ENCODE results near the gene PEX5L.
"Not testable (repeated sequence)": the region's sequence is repeated elsewhere in the genome, so short reads cannot be mapped to it uniquely, and the experiment has no call there.

Gene PEX5L, protein sequence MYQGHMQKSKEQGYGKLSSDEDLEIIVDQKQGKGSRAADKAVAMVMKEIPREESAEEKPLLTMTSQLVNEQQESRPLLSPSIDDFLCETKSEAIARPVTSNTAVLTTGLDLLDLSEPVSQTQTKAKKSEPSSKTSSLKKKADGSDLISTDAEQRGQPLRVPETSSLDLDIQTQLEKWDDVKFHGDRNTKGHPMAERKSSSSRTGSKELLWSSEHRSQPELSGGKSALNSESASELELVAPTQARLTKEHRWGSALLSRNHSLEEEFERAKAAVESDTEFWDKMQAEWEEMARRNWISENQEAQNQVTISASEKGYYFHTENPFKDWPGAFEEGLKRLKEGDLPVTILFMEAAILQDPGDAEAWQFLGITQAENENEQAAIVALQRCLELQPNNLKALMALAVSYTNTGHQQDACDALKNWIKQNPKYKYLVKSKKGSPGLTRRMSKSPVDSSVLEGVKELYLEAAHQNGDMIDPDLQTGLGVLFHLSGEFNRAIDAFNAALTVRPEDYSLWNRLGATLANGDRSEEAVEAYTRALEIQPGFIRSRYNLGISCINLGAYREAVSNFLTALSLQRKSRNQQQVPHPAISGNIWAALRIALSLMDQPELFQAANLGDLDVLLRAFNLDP

DNA sequence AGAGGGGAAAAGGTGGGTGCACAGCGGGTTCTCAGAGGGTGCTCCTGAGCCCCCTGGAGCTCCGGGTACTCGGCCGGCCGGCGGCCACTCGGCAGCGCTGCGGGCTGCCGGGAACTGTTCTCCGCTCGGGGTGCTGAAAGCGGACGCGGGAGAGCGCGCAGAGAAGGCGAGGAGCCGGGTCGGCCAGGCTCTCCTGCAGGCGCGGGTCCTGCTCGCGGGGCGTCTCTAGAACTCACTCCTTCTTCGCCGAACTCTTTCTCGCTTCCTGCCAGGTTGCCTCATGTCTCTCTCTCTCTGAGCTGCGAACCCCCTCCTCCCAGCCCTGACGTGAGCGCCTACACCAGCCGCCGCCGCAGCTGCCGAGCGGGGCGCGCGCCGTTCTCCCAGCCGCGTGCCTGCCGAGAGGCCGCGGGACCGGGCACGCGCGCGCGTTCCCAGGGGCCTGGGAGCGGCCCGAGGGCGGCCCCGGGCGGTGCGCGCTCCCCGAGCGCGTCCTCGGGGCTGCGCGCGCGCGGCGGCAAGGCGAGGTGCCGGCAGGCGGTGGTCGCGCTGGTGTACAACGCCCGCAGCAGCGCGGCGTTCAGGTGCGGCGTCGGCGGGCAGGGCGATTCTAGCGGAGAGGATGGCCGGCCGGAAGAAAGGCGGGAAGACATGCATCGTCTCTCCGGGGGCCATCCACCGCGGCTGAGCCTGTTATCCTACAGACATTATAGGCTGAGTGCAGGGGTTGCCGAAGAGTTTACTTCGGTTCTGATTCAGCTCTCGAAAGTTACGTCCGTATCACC, at the start of gene PEX5L:
Gene PEX5L, minus strand, starts transcription at position 267 of the 785 bp plus-strand sequence. CDS start 338 bp downstream, outside the sequence.
- FAIRE-seq, result no peak

DNA sequence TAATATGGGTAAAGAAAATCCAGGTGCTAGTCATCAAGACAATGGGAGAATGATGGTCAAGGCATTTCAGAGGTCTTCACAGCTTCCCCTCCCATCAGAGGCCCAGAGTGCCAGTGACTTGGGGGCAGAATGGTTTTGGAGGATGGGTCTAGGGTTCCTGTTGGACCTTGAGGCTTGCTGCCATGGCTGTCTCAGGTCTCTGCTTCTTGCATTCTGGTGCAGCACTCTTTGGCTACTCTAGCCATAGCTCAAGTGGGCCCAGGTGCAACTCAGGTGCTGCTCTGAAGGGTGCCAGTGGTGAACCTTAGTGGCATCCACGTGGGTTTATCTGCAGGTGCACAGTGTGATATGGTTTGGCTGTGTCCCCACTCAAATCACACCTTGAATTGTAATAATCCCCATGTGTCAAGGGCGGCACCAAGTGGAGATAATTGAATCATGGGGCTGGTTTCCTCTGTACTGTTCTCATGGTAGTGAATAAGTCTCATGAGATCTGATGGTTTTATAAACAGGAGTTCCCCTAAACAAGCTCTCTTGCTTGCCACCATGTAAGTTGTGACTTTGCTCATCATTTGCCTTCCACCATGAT, 48.5 kb upstream of the PEX5L start:
- FAIRE-seq, result no peak

DNA sequence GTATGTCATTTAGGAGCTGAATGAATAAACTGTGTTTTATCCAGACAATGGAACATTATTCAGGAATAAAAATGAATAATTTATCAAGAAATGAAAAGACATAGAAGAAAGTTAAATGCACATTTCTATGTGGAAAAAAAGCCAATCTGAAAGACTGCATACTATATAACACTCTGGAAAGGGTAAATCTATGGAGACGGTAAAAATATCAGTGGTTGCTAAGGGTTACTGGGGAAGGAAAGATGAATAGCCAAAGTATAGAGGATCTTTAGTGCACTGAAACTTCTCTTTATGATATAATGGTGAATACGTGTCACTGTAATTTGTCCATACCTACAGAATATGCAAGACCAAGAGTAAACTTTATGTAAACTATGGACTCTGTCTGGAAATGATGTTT, 46.0 kb upstream of the PEX5L start:
- FAIRE-seq, result no peak

DNA sequence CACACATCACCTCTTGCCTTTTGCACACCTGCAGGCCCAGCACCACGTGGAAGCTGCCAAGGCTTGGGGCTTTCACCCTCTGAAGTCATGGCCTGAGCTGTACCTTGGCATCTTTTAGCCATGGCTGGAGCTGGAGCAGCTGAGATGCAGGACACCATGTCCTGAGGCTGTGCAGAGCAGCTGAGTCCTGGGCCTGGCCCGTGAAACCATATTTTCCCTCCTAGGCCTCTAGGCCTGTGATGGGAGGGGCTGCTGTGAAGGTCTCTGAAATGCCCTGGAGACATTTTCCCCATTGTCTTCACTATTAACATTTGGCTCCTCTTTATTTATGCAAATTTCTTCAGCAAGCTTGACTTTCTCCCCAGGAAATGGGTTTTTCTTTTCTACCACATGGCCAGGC, 41.9 kb upstream of the PEX5L start:
- FAIRE-seq, result no peak

DNA sequence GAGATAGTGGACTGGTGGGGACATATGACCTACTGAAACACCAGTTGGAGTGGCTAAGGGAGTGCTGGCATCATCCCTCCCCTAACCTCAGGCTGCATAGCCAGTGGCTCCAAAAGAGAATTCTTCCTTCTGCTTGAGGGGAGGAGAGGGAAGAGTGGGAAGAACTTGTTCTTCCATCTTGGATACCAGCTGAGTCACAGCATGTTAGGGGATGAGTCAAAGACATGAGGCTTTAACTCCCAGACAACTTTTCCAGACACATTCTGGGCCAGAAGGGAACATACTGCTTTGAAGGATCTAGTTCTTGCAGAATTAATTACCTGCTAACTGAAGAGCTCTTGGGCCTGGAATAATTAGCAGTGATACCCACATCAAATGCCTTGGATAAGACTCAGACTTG, 36.8 kb upstream of the PEX5L start:
- no peak for FAIRE-seq

DNA sequence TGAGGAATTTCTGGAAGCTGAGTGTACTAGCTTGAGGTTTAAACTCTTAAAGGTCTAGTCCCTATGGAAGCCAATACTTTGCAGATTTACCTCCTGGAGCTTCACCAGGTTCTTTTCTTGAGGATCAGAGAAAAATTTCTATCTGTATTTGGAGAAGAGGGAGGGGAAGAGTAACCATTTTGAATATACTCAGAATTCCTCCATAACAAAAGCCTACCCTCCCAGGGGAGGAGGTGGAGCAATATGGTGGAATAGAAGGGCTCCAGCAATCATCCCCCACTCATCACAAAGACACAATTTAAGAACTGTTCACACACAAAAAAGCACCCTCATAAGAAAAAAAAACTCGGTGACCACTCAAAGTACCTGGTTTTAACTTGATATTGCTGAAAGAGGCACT, 36.0 kb upstream of the PEX5L start:
- no peak for FAIRE-seq

DNA sequence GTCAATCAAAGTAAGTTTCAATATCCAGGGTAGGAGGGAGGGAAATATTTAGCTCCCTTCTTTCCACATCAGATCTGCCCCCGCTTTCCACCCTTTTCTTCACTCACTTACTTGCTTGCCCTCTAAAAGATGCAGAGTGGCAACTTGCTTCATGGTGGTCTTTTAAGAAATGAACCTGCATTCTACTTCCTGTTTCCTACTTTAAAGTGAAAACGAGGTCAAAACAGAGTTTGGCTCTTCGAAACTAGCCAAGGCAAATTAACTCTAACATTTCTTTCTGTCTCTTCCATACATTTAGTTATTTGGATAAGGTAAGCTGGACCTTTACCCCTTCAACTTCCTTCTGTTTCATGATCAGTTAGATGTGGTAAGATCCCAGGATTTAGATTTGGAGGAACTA, 34.2 kb upstream of the PEX5L start:
- FAIRE-seq, result no peak

DNA sequence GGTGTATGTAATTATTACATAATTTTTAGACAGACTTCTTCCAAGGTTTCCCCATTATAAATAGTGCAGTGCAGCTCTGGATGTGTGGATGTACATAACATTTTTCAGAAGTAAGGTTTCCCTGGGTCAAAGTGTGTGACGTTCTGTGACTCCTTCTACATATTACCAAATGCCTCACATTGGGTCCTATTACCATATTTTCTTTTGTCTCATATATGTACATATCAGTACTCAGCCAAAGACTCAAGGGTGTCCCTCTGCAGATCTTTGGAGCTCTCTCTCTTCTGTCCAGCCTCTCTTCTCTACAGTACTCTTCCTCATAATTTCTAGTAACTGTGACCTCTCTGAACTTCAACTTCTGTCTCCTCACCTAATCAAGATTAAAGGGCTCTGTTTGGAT, 31.3 kb upstream of the PEX5L start:
- no peak for FAIRE-seq

DNA sequence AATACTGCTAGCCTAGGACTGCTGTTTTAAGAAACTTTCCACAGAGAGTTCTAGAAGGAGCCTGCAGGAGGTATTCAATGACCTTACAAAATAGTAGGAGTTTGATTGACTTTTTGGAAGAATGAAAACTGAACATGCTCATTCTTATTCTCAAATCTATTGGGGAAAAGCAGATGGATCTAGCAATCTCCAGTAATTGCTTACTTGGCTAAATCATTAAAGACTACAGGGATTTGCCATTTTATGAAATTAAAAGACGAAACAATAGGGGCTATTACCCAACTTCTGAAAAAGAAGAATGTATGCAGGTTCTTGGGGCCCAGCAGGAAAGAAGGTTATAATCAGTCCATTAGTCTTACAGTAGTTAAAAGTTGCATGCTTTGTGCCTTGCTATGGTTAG, 29.9 kb upstream of the PEX5L start:
- FAIRE-seq, result no peak

DNA sequence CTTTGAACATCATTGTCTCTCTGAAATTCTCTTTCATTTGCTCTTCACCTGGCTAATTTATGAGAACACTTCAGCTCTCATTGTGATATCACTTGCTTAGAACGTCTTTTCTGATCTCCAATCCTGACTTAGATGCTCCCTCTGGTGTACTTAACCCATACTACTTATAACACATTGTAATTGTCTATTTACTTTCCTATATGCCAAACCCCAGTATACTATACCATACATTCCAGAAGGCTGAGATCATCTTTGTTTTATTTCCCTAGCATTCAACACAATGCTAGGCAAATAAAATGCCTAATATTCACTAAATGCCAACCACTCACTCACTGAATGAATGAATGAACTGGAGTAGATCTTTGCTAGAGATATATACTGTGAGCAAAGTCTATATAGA, 27.0 kb upstream of the PEX5L start:
- FAIRE-seq, result no peak

DNA sequence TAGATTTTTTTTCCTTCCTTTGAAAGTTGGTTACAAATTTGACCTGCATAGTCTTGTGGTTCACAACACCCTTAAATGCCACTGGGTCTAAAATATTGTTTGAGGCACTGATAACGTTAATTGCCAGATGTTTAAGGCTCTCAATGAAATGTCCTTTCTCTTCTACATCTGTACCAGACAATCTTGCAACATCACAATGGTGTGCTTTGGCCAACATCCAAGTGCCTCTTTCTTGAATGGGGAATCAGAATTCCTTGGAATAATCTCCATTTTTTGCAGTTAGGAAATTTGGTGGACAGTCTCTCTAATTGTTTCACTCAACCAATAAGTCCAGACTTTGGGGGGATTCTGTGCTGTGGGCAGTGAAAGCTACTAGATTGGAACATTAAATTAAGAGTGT, 26.0 kb upstream of the PEX5L start:
- FAIRE-seq, result no peak

DNA sequence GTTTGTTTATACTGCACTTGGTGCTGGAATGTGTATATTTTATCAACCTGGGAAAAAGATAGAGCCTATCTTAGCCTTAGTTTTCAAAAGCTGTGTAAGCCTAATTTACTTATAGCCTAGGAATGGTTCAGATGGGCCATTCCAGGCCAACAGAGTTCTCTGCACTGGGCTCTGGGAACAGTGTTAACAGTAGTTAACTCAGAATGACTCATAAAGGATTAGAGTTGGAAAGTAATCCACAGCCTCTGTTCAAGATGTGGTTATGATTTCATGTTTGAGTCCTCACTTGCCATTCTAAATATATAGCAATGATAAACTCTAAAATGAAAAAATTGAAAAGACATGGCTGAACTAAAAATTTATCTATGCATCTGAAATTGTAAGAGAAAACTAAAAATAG, 22.6 kb upstream of the PEX5L start:
- FAIRE-seq, result no peak

DNA sequence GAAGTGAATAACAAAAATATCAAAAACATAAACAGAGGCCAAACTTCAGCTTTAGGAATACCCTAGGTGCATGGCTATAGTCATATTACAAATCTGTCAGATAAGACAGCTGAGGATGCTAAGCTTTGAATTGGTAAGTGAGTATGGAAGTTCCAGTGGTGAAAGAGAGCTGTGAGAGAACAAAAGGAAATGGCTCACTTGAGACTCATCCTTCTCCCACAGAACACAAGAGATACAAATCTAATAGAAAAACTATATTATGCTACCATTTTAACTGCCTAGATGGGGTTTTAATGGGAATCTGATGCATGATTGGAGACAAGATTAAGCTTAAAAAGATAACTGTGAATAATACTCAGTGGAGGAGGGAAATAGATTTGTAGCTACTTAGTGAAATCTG, 21.5 kb upstream of the PEX5L start:
- no peak for FAIRE-seq

DNA sequence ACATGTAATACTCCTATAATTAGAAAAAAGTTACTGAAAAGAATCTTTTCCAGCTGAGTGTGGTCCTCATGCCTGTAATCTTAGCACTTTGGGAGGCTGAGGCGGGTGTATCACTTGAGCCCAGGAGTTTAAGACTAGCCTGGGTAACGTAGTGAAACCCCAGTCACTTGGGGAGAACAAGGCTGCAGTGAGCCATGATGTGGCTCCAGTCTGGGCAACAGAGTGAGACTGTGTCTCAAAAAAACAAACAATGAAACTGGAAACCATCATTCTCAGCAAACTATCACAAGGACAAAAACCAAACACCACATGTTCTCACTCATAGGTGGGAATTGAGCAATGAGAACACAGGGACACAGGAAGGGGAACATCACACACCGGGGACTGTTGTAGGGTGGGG, 18.9 kb upstream of the PEX5L start:
- FAIRE-seq, result not testable (repeated sequence)

DNA sequence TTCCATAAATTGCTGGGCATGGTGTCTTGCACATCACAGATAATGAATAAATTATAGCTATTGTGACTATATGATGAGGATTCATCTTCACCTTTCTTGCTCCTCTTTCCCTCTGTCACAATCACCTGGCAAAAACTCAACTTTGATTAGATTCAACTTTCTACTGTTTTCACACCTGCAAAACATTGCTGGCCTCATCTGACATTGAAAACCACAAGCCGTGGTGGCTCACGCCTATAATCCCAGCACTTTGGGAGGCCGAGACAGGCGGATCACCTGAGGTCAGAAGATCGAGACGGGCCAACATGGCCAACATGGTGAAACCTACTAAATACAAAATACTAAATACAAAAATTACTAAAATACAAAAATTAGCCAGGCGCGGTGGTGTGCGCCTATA, 12.7 kb upstream of the PEX5L start:
- no peak for FAIRE-seq

DNA sequence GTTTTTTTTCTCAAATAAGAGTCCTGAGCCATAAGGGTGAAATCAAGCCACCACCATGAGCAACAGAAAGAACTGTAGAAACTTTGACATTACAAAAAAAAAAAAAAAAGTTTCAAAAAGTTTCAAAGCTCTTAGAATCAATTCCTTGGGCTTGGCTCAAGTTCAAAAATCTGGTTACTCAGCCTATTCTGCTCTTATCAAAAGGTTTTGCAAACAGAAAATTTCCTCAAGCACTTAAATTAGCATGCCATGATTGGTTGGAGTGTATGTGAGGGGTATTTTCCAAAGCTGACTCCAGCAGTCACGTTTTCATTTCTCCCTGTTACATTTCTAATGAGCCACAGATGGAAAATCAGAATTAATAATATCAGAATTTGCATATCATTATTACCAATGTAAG, 12.1 kb upstream of the PEX5L start:
- no peak for FAIRE-seq

DNA sequence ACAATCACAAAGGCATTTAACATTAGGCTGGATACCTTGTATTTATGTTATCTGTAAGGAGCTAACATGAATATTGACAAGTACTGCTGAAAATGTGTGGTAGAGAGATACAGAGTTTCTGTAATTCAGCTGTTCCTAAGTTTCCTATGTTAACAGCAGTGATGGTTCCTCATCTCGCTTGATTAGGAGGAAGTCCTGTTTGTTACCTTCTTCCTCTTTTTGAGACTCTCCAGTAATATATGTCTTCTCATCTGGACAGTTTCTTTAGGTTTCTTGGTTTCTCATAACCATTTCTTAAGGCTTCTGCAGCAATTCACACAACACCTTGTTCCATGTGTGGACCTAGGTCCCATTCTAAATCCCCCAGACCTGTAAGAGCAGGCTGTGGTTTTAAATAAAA, 11.4 kb upstream of the PEX5L start:
- no peak for FAIRE-seq

DNA sequence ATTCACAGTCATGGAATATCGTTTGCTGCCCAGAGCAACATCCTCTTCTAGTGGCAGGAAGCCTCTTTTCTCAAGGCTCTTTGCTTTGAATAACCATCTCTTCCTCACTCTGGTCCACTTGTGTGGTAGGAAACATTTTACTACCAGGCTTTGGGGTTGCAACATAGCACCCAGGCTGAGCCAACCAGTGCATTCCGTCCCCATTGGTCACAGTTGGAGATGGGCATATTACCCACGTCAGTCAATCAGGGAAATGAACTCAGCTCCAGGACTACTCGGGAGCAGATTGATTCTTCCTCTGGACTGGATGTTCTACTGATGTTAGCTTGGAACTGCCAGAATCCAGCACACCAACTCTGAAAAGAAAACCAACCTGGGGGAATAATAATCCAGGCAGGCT, 4.2 kb upstream of the PEX5L start:
- no peak for FAIRE-seq

DNA sequence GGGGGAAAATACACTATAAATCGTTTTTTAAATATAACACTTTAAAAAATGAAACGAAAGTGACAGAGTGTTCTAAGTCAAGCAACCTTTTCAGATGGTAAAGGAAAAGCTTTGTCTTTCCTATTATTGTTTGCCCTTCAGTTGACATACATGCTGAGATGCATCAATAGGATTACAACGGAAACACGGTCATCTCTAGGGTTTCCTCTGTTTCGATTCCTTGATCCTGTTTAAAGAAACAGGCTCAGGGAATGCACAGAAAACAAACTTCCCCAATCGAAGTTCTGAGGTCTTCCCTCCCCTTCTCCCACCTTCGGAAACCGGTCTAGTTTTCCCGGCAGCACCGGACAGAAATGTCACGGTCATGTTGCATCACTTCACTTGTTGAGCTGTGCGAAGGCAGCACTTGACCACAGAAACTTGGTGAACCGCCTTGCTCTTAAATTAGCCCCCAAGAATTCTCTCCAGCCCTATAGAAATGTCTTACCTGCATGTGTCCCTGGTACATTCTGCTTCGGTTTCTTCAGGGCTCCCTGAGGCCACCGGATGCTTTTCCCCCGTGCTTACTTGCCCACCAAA, 556 bp downstream of the PEX5L start:
- no peak for FAIRE-seq

DNA sequence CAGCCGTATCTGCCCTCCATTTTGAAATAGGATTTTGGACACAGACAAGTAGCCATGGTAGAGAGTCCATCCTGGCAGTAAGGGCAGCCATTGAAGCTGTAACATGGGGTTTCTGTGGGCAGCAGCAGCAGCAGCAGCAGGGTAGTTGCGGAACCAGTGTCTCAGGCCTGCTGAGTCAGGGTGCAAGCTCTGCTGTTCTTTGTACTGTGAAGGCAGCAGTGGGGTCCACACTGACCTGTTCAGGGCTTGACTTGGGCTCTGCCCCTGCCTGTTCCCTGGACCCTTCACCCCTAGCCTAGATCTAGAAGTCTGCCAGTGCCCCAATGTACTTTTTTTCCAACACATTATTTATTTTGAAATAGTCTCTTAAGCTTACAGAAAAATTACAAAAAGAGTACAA, 9.7 kb downstream of the PEX5L start:
- no peak for FAIRE-seq

DNA sequence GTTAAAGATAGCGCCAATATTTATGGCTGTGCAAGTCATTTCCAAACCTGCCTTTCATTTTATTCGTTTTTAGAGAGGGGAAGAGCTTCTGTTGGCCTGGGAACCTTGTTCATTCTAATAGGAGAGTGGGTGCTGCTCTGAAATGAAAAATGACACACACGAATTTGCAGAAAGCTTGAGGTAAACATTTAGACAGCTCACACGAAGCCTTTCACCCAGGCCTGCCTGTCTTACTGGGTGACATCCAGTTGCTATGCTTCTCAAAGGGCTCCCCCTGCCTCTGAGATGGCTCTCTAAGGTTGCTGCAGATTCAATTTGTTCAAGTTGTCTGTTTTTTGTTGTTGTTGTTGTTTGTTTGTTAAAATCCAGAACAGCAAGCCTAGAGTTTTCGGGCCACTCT, 18.2 kb downstream of the PEX5L start:
- FAIRE-seq, result no peak

DNA sequence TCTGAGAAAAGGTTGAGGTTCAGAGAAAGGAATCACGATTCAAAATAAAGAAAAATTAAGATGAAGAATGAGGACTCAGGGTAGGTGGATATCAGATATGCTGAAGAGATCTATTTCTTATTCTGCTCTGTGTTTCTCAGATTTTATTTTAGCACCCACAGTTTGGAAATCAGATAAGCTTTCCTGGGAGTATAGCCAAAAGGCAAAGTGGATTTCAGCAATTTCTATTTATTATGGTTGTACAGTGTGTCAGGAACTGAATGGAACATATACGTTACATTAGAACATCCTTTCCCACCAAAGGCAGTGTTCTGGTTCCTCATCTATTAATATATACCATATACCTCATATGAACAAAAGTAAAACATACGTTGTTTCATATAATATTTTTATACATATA, 18.9 kb downstream of the PEX5L start:
- FAIRE-seq, result no peak

DNA sequence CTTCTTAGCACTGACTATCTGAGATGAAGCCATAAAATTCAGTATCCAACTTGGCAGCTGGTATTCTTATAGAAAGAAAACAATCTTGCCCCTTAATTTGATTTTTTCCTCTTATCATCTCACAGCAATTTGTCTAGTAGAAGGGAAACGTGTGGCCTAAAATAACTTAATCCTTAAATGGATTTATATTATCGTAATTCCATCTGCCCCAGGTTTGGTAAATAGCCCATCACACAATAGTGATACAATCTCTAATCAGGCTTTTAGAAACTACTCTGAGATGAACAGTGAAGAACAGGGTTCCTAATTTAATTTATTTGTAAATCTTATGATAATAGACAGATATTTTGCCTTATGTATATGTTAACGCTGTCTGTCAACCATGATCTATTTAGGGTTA, 24.8 kb downstream of the PEX5L start:
- FAIRE-seq, result no peak

Measured in endometrium (tissue), 2 donors.